IPS-11a (cell line): ENCODE data around the gene SACS.
"Not testable (repeated sequence)": the region's sequence is repeated elsewhere in the genome, so short reads cannot be mapped to it uniquely, and the experiment has no call there.

Experiments
- H3K4me3 ChIP-seq: one replicate; pipeline ENCODE4 v1.5.1; 2013; ENCODE audit warnings: low read depth, low read length, control low read depth

The SACS gene

GRCh38 chr13:23456437-23457210, 23.1 kb upstream of the SACS start:
- H3K4me3 ChIP-seq: no peak overlapping the region

GRCh38 chr13:23455401-23456185, 22.1 kb upstream of the SACS start:
- no peak overlapping the region for H3K4me3 ChIP-seq

- H3K4me3 ChIP-seq: no peak overlapping the region
These were observed 19.6 kb upstream of the SACS start for GRCh38 chr13:23453132-23453531.

- H3K4me3 ChIP-seq: no peak overlapping the region
These were observed 17.0 kb upstream of the SACS start for GRCh38 chr13:23450340-23451046.

GRCh38 chr13:23449398-23450162, 16.1 kb upstream of the SACS start:
- no peak overlapping the region for H3K4me3 ChIP-seq

GRCh38 chr13:23447927-23448326, 14.4 kb upstream of the SACS start:
- H3K4me3 ChIP-seq: no peak overlapping the region

- no peak overlapping the region for H3K4me3 ChIP-seq
These were observed 12.3 kb upstream of the SACS start for GRCh38 chr13:23445794-23446193.

- H3K4me3 ChIP-seq: no peak overlapping the region
These were observed 10.4 kb upstream of the SACS start for GRCh38 chr13:23443878-23444277.

DNA sequence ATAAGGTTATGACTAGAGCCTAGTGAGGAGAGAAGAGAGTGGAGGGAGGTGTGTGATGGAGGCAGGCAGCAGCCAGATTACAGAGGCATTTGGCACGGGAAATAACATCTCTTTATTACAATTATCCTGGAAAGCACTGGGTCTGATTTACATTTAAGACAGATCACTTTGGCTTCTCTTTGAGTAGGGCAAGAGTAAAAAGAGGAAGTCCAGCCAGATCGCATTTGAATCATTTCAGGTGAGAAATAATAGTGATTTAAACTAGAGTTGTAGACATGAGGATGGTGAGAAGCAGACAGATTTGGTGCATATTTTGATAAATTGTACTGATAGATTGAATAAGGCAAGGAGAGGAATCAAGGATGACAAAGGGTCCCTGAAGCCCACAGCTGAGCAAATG, 9.6 kb upstream of the SACS start:
- H3K4me3 ChIP-seq: no peak overlapping the region

DNA sequence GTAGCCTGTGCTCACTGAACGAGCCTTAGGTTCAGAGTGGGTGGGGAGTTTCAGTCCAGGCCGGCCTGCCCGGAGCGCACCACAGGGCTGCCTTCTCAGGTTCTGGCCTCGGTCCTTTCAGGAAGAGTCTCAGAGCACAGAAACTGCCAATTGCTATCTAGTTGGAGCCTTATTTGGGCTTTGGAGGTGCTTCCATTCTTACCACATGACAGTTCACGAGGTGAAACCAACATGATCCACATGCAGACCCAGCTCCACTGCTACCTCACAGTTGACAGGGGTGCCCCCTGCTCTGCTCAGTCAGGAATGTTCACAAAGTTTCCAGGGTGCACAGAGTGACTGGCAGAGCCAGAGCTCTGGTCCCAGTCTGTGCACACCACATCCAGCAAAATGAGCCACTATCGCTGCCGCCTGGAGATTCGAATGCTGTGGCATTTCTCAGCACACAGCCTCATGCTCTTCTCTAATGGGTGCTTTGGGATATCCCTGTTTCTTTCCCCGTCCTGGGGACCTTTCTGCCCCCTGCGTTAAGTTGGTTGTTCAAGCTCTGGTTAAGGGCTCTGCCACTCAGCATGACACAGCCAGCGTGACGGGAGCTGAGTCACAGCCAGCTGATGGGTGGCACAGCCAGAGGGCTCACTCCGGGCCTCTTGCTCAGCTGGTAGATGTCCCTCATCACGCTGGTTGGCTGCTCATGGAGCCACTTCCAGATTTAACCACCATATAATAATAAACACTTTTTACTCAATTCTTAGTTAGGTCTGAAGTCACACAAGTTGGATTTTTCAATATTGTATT, 7.5 kb upstream of the SACS start:
- no peak overlapping the region for H3K4me3 ChIP-seq

DNA sequence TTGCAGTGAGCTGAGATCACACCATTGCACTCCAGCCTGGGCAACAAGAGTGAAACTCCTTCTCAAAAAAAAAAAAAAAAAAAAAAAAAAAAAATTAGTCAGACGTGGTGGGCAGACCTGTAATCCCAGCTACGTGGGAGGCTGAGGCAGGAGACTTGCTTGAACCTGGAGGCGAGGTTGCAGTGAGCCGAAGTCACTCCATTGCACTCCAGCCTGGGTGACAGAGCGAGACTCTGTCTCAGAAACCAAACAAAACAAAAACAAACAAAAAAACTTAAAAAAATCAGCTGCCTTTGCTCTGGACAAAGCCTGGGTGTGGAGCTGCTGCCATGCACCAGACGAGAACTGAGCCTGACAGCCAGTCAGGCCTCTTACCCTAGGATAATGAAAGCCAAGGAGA, 6.8 kb upstream of the SACS start:
- not testable (repeated sequence) for H3K4me3 ChIP-seq

DNA sequence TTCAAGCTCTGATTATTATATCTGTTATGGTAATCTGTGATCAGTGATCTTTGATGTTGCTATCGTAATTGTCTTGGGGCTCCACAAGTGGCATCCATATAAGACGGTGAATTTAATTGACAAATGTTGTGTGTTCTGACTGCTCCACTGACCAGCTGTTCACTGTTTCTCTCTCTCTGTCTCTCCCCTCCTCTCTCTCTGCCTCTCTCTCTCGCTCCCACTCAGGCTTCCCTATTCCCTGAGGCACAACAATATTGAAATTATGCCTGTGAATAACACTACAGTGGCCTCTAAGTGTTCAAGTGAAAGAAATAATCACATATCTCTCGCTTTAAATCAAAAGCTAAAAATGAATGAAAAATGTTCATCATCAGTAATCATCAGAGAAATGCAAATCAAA, 4.4 kb upstream of the SACS start:
- no peak overlapping the region for H3K4me3 ChIP-seq

- H3K4me3 ChIP-seq: no peak overlapping the region
These were observed 3.2 kb upstream of the SACS start for GRCh38 chr13:23436680-23437079.

DNA sequence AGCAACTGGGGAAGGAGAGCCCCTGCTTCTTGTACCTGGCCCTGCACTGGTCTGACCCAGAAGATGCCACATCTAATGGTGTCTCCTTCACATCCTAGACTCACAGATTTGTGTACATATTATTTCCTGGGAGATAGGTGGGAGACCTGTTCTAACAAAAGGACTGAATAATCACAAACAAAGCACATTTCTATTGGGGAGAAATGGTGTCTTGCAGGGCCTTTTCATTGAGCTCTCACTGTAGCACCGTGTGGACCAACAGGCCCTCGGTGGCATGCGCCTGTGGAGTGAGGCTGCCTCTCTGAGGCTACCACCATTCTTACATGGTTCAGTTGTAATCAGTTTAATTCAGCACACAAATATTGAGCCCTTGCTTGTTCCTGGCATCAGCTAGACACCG, 989 bp upstream of the SACS start:
- H3K4me3 ChIP-seq: no peak overlapping the region

GRCh38 chr13:23432626-23433025, 876 bp downstream of the SACS start:
- H3K4me3 ChIP-seq: peak overlapping the region; percentile 88

DNA sequence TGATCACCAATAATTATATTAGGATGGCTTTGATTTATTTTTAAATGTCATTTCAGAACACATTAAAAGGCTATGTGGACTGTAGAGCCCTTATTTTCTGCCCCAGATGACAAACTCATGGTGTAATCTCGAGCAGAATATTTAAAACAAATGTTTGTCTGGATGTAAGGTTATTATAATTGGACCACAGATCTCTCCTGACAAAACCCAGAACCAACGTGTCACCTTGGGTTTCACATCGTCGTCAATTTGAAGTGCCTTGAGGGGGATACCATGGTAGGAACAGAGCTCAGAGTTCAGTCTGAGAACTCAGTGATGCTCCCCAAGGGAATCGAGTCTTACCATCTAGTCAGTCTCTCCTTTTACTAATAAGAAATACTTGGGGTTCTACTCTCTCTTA, 2.8 kb downstream of the SACS start:
- no peak overlapping the region for H3K4me3 ChIP-seq

GRCh38 chr13:23427881-23428528, 5.5 kb downstream of the SACS start:
- H3K4me3 ChIP-seq: no peak overlapping the region

DNA sequence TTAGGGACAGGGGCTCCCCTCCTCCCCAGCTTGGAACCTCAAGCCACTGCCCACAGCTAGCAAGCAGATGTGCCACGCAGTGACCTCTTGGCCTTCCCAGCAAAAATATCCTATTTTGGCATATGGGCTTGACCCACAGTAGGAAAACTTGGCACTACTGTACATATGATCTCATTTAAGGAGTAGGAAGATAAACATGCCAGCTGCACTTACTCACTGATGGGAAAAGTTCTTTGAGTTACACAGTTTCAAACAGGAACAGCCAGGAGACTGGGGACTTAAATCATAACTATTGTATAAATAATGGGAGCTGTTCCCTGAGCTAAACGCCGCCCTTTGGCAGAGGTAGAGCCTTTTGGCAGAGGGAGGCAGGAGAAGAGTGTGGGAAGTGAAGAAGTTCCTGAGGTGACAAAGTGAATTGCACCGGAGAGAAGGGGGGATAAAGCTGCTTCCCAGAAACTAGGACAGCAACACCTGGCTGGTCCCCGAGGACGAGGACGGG, 6.1 kb downstream of the SACS start:
- H3K4me3 ChIP-seq: no peak overlapping the region

DNA sequence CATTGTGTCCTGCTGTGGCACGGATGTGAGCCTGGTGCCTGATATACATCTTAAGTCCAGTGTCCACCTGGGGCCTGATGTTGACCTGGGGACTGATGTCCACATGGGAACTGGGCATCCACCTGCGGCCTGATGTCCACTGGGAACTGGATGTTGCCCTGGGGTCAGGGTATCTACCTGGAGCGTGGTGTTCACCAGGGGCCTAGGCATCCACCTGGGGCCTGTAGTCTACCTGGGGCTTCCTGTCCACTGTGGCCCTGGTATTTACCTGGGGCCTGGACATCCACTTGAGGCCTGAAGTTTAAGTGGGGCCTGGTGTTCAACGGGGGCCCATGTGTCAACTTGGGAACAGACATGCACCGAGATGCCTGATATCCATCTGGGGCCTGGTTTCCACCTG, 11.9 kb downstream of the SACS start:
- no peak overlapping the region for H3K4me3 ChIP-seq
